K562 (cell line): ENCODE data around the gene LMTK2. TPM values are rescaled to one million over a fixed set of nuclear protein-coding genes. Genes with fewer than 3 reads are reported as not detected.

ENCODE experiments used
- ATAC-seq: fragments of 200-7000 bp; cut with Tn5 transposase; 3 replicates; pipeline ENCODE4 v1.9.1; 2020; ENCODE audit warnings: moderate library complexity
- BruUV-seq: library from RNA; stranded (reverse); fragments of 400-500 nt; replicated peaks from 2 replicates; lab custom pipeline; 2021; lab: Mats Ljungman, UMichigan
- CTCF ChIA-PET: fragments of 300-600 bp; formaldehyde crosslinking; extraction: SDS; loops from one replicate; lab custom pipeline; 2021; ENCODE audit warnings: low intra/inter-chr PET ratio; lab: Yijun Ruan, JAX
- POLR2A ChIA-PET: fragments of 300-600, 350-650 bp; sonication (Branson Sonifier 250); formaldehyde crosslinking; extraction: SDS; loops from one replicate; lab custom pipeline; 2021; ENCODE audit warnings: antibody characterized with exemption, inconsistent platforms; lab: Yijun Ruan, JAX
- DNase-seq, 4 experiments: peaks; one replicate each; pipeline versions ENCODE4 v3.0.0 to v3.0.0-alpha.2; 2011 to 2018; ENCODE audit warnings: low spot score in 3 of 4, mixed read lengths in 3 of 4; ENCODE audit errors: extremely low read depth in 1 of 4
- FAIRE-seq: peaks from 2 replicates; lab custom pipeline; 2011; peaks lifted over from hg19 to GRCh38; lab: Jason Lieb, UNC
- H2AFZ ChIP-seq: 2 replicates; pipeline ENCODE4 v1.6.0; 2011; ENCODE audit warnings: low read depth, low read length, control low read depth, inconsistent platforms
- H3K27ac ChIP-seq: fragments of 200-600 bp; 3 replicates; pipeline ENCODE4 v1.8.0; 2011; ENCODE audit warnings: low read depth, mild to moderate bottlenecking, control low read depth, inconsistent platforms, low read length, moderate library complexity, mixed read lengths; ENCODE audit errors: extremely low read depth
- H3K27me3 ChIP-seq, 2 experiments: fragments of 300-600 bp in 1 of 2; 2 replicates in 1 of 2; 3 replicates in 1 of 2; pipeline versions ENCODE4 v1.6.0 to v1.8.0; 2011; ENCODE audit warnings: inconsistent platforms in 2 of 2, low read length in 2 of 2, mild to moderate bottlenecking in 1 of 2, mixed read lengths in 1 of 2, moderate library complexity in 1 of 2; ENCODE audit not compliant: control insufficient read depth in 2 of 2, insufficient read depth in 2 of 2
- H3K36me3 ChIP-seq: fragments of 300-600 bp; 3 replicates; pipeline ENCODE4 v1.8.0; 2011; ENCODE audit warnings: mild to moderate bottlenecking, low read length, inconsistent platforms; ENCODE audit not compliant: control insufficient read depth, insufficient read depth
- H3K4me1 ChIP-seq, 2 experiments: fragments of 200-600 bp in 1 of 2; replicated peaks in 1 of 2; 2 replicates in 1 of 2; 3 replicates in 1 of 2; pipeline versions ENCODE4 v1.5.1 to v1.8.0; 2011; ENCODE audit warnings: inconsistent platforms in 2 of 2, low read length in 2 of 2, mild to moderate bottlenecking in 1 of 2, mixed read lengths in 1 of 2, moderate library complexity in 1 of 2; ENCODE audit not compliant: control insufficient read depth in 2 of 2, insufficient read depth in 2 of 2
- H3K4me2 ChIP-seq: 2 replicates; pipeline ENCODE4 v1.6.1; 2011; ENCODE audit warnings: low read length, control low read depth, inconsistent platforms, mixed read lengths; ENCODE audit not compliant: insufficient read depth
- H3K4me3 ChIP-seq: fragments of 200-600 bp; sonication (generic), shearing (Covaris generic); 2 replicates; pipeline ENCODE4 v1.5.1; 2016; ENCODE audit warnings: control low read depth, inconsistent platforms
- H3K79me2 ChIP-seq: fragments of 200-600 bp; 3 replicates; pipeline ENCODE4 v1.8.0; 2011; ENCODE audit warnings: low read length, inconsistent platforms; ENCODE audit not compliant: control insufficient read depth, insufficient read depth
- H3K9ac ChIP-seq, 2 experiments: 2 replicates each; pipeline versions ENCODE4 v1.6.0 to v1.6.1; 2011; ENCODE audit warnings: low read depth in 2 of 2, low read length in 2 of 2, control low read depth in 1 of 2, inconsistent platforms in 1 of 2, mild to moderate bottlenecking in 1 of 2, mixed read lengths in 1 of 2; ENCODE audit not compliant: insufficient read depth in 1 of 2
- H3K9me1 ChIP-seq: one replicate; pipeline ENCODE4 v1.6.0; 2011; ENCODE audit warnings: inconsistent platforms, mild to moderate bottlenecking, low read length, moderate library complexity; ENCODE audit not compliant: control insufficient read depth, insufficient read depth
- H3K9me3 ChIP-seq: replicated peaks from 2 replicates; pipeline ENCODE4 v1.5.1; 2011; ENCODE audit warnings: low read depth, low read length, inconsistent platforms; ENCODE audit not compliant: control insufficient read depth, insufficient read depth
- H4K20me1 ChIP-seq: replicated peaks from 2 replicates; pipeline ENCODE4 v1.6.1; 2011; ENCODE audit warnings: low read length, inconsistent platforms, mixed read lengths; ENCODE audit not compliant: control insufficient read depth, insufficient read depth
- ATF7 ChIP-seq: fragments of 450-650 bp; IDR thresholded peaks from 2 replicates; pipeline ENCODE4 v1.7.1; 2014; ENCODE audit warnings: mild to moderate bottlenecking, moderate library complexity
- EP300 ChIP-seq: IDR thresholded peaks from 2 replicates; pipeline ENCODE4 v1.6.1; 2012; ENCODE audit warnings: low read length, improper control_type of control experiment
- MBD2 ChIP-seq: sonication (generic); IDR thresholded peaks from 2 replicates; pipeline ENCODE4 v1.6.1; 2016; ENCODE audit warnings: low read depth, borderline replicate concordance
- NCOA2 ChIP-seq, 2 experiments: fragments of 450-650 bp; IDR thresholded peaks; 2 replicates each; pipeline ENCODE4 v1.6.1; 2018; ENCODE audit warnings: mild to moderate bottlenecking in 2 of 2, moderate library complexity in 1 of 2; ENCODE audit not compliant: partially characterized antibody in 2 of 2
- PHTF2 ChIP-seq: fragments of 250-450 bp; sonication (Bioruptor Pico); IDR thresholded peaks from 2 replicates; pipeline ENCODE4 v1.5.0; 2021; ENCODE audit warnings: mild to moderate bottlenecking
- RBM14 ChIP-seq: fragments of 200-400 bp; formaldehyde crosslinking; IDR thresholded peaks from 2 replicates; pipeline ENCODE4 v1.6.1; 2018; ENCODE audit warnings: low read depth, mild to moderate bottlenecking, low read length, moderate library complexity, borderline replicate concordance; ENCODE audit not compliant: insufficient read depth
- ZNF311 ChIP-seq: fragments of 250-450 bp; sonication (Bioruptor Pico); IDR thresholded peaks from 2 replicates; pipeline ENCODE4 v1.4.0; 2020; ENCODE audit warnings: mild to moderate bottlenecking, moderate library complexity
- ZNF408 ChIP-seq: fragments of 250-450 bp; sonication (Bioruptor Pico); IDR thresholded peaks from 2 replicates; pipeline ENCODE4 v1.4.0; 2020; ENCODE audit warnings: low read depth, mild to moderate bottlenecking, moderate library complexity
- WGBS: fragments of 100-300 bp; shearing (Covaris generic); methylation state at CpG from one replicate; pipeline ENCODE4 v1.1.6; 2016; ENCODE audit warnings: low coverage, mixed read lengths; ENCODE audit not compliant: insufficient coverage; ENCODE audit errors: missing lambda C conversion rate; 5-methylcytosine and 5-hydroxymethylcytosine counted together
- in situ Hi-C: fragments of 300-500 bp; cut with MboI; formaldehyde crosslinking; loops from 4 replicates; pipeline ENCODE4 v1.15.0; 2018; ENCODE audit warnings: inconsistent platforms, mixed read lengths
- intact Hi-C: fragments of 100-400 bp; cut with micrococcal nuclease; formaldehyde crosslinking; loops from 2 replicates; pipeline ENCODE4 v1.14.2; 2022
- polyA plus RNA-seq, 8 experiments: library from polyadenylated mRNA; depleted of rRNA in 4 of 8; stranded (reverse) in 5 of 8; unstranded in 3 of 8; fragments of >200 nt; fragmentation: Nextera tagmentation in 2 of 8; fragmentation: Illumina TruSeq in 1 of 8; extraction: Ambion mirVana in 2 of 8; extraction: Trizol in 1 of 8; gene quantifications; 2 replicates each; pipeline versions ENCODE4 v1.2.1 to v1.2.3, GENCODE V29; 2011 to 2014; ENCODE audit warnings: inconsistent platforms in 1 of 8, missing spikeins in 1 of 8
- total RNA-seq, 7 experiments: library from RNA; depleted of rRNA in 6 of 7; stranded (reverse); fragments of >200 nt in 6 of 7; fragmentation: Illumina TruSeq in 2 of 7; extraction: Trizol in 2 of 7; gene quantifications; 2 replicates each; pipeline versions ENCODE4 v1.2.1 to v1.2.3, GENCODE V29; 2011 to 2021; ENCODE audit warnings: low replicate concordance in 1 of 7

LMTK2 gene
- total and polyA plus RNA-seq, 9 of the 15 experiments (the other 6 are each of a cell fraction or from before 2014, with no cell fraction given), result 0.78 to 16.4 (median 6.3) TPM

DNA sequence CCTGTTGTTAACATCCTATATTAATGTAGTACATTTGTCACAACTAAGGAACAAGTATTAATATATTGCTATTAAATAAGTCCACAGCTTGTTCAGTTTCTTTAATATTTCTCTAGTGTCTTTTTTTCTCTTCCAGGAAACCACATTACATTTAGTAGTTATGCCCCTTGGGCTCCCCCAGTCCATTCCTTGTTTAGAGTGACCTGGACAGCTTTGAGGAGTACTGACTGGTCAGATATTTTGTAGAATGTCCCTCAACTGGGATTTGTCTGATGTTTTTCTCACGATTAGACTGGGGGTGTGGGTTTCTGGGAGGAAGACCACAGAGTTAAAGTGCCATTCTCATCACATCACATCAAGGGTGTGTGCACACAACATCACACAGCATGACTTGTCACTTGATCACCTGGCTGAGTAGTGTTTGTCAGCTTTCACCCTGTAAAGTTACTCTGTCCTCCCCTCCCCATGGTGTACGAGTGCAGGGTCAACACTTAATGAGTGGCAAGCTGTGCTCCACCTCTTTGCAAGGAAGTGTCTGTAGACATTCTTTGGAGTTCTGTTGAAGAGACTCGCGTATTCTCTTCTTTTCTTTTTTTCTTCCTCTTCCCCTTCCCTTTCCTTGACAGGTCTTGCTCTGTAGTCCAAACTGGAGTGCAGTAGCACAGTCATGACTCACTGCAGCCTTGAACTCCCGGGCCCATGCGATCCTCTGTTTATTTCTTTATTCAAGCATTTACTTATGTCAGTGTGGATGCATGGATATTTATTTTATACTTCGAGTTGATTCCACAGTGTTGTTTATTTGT lies 10.2 kb downstream of the LMTK2 start:
- no peak for DNase-seq
- H3K9me3 ChIP-seq, result no peaks in the 10 kb centered on the region
- H4K20me1 ChIP-seq, result peaks cover 7% of the 10 kb centered on the region; the same call in 1 of the 2 replicates
- intact Hi-C loops, result no loop called here
- no peak for TF ChIP-seq NCOA2 (IDR thresholded peaks at IDR 0.05; ENCODE audit: partially characterized antibody in 2 of 2)
- TF ChIP-seq EP300, result no peak
- no peak for TF ChIP-seq PHTF2 (CRISPR knock-in tag)
- no peak for TF ChIP-seq ATF7
- no peak for TF ChIP-seq ZNF408 (CRISPR knock-in tag)
- TF ChIP-seq MBD2, result no peak
- no peak for TF ChIP-seq ZNF311 (CRISPR knock-in tag)
- TF ChIP-seq RBM14, result no peak
- 69% methylated on average over 7 of the region's 7 CpGs for WGBS
- POLR2A ChIA-PET, result interaction anchor here (0.6 to 7.0 kb wide), 4 partner anchors 7 to 1581 kb away, joined by 3 to 54 read pairs (median 4); no protein-coding TSS in a partner anchor
- H3K9me1 ChIP-seq, result no peaks in the 10 kb centered on the region
- H3K36me3 ChIP-seq, result peaks cover 3% of the 10 kb centered on the region; the same call in 1 of the 3 replicates
- in situ Hi-C loops, result no loop called here
- CTCF ChIA-PET, result no interaction called here
- no peaks in the 10 kb centered on the region; a peak in 1 of 5 replicates for H3K4me1 ChIP-seq
- H3K79me2 ChIP-seq, result peaks cover 38% of the 10 kb centered on the region; the same call in 2 of the 3 replicates
- peak; percentile 44 for ATAC-seq
- no peak overlapping the region for H3K4me2 ChIP-seq
- no TSS peak for BruUV-seq
- H3K27me3 ChIP-seq, result no peaks in the 10 kb centered on the region
- no peak overlapping the region for H3K9ac ChIP-seq
- no peak for FAIRE-seq
- H2AFZ ChIP-seq, result no peak overlapping the region
- H3K4me3 ChIP-seq, result no peak overlapping the region
- no peak overlapping the region for H3K27ac ChIP-seq
